HEK293T (cell line): ENCODE measurements around the gene NRIP1.

Experiments
- BHLHE40 ChIP-seq: fragments of 450-650 bp; IDR thresholded peaks from 2 replicates; pipeline ENCODE4 v1.6.1; 2016; ENCODE audit warnings: mild to moderate bottlenecking, moderate library complexity, borderline replicate concordance
- ELF4 ChIP-seq: fragments of 450-650 bp; IDR thresholded peaks from 2 replicates; pipeline ENCODE4 v1.6.1; 2017; ENCODE audit warnings: antibody characterized with exemption
- SUZ12 ChIP-seq: fragments of 450-650 bp; IDR thresholded peaks from 2 replicates; pipeline ENCODE4 v1.6.1; 2016; ENCODE audit warnings: mild to moderate bottlenecking
- TARDBP ChIP-seq: fragments of 450-650 bp; IDR thresholded peaks from 2 replicates; pipeline ENCODE4 v1.6.1; 2016
- ZNF384 ChIP-seq: fragments of 450-650 bp; IDR thresholded peaks from 2 replicates; pipeline ENCODE4 v1.6.1; 2016

DNA sequence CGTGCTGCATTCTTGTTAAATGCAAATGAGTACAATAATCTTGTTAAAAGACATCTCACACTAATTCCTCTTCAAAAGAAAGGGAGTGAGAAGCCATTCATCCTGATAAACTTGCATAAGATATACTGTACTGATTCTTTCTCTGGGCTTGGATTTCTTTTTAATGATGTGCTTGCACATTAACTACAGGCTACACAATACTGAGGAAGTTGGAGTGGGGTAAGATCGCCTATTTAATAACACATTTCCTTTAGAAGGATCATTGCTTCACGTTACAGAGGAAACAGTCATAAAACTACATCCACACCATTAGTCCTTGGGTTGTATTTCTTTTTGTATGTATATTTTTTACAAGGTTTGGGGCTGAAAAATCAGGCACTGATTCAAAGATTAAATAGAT lies 36.6 kb downstream of the NRIP1 start:
- TF ChIP-seq BHLHE40 (no peak), SUZ12 (no peak), TARDBP (no peak), ELF4 (no peak), ZNF384 (no peak)
